WTC11 (cell line): ENCODE measurements around the gene SPDL1.

Source experiments
- ATF1 ChIP-seq: sonication (generic); formaldehyde crosslinking; IDR thresholded peaks from 2 replicates; pipeline ENCODE4 v1.8.1; 2023; ENCODE audit warnings: mild to moderate bottlenecking, moderate library complexity, missing genetic modification reagents
- CREB1 ChIP-seq: sonication (generic); formaldehyde crosslinking; IDR thresholded peaks from 2 replicates; pipeline ENCODE4 v1.8.0; 2023; ENCODE audit warnings: mild to moderate bottlenecking, missing genetic modification reagents
- NFE2L1 ChIP-seq: sonication (generic); formaldehyde crosslinking; IDR thresholded peaks from 2 replicates; pipeline ENCODE4 v1.8.1; 2023; ENCODE audit warnings: missing genetic modification reagents
- NFYB ChIP-seq: sonication (generic); formaldehyde crosslinking; conservative IDR thresholded peaks from 2 replicates; pipeline ENCODE4 v1.8.0; 2022; ENCODE audit warnings: low read depth, missing genetic modification reagents
- SMAD4 ChIP-seq: sonication (generic); formaldehyde crosslinking; IDR thresholded peaks from 2 replicates; pipeline ENCODE4 v1.8.0; 2022; ENCODE audit warnings: mild to moderate bottlenecking, missing genetic modification reagents
- SP1 ChIP-seq: sonication (generic); formaldehyde crosslinking; conservative IDR thresholded peaks from 2 replicates; pipeline ENCODE4 v1.8.1; 2022; ENCODE audit warnings: missing genetic modification reagents
- TCF7 ChIP-seq: sonication (generic); formaldehyde crosslinking; IDR thresholded peaks from 2 replicates; pipeline ENCODE4 v1.8.0; 2022; ENCODE audit warnings: mild to moderate bottlenecking, low read depth, missing genetic modification reagents, moderate library complexity
- TP53 ChIP-seq: sonication (generic); formaldehyde crosslinking; IDR thresholded peaks from 2 replicates; pipeline ENCODE4 v1.8.1; 2023; ENCODE audit warnings: mild to moderate bottlenecking, missing genetic modification reagents
- ZNF232 ChIP-seq: sonication (generic); formaldehyde crosslinking; IDR thresholded peaks from 2 replicates; pipeline ENCODE4 v1.8.0; 2022; ENCODE audit warnings: mild to moderate bottlenecking, missing genetic modification reagents
- TF ChIP-seq, protein P1 (sequence below): fragments of 200-600 bp; IDR thresholded peaks from 2 replicates; pipeline ENCODE4 v1.8.0; 2022; ENCODE audit warnings: antibody characterized with exemption
- TF ChIP-seq, protein P2 (sequence below): sonication (generic); formaldehyde crosslinking; IDR thresholded peaks from 2 replicates; pipeline ENCODE4 v1.8.1; 2022; ENCODE audit warnings: low read depth, missing genetic modification reagents, borderline replicate concordance
- TF ChIP-seq, protein P3 (sequence below): sonication (generic); formaldehyde crosslinking; IDR thresholded peaks from 2 replicates; pipeline ENCODE4 v1.8.0; 2022; ENCODE audit warnings: mild to moderate bottlenecking, missing genetic modification reagents
- TF ChIP-seq, protein P4 (sequence below): sonication (generic); formaldehyde crosslinking; conservative IDR thresholded peaks from 2 replicates; pipeline ENCODE4 v1.8.1; 2022; ENCODE audit warnings: mild to moderate bottlenecking, missing genetic modification reagents
- TF ChIP-seq, protein P5 (sequence below): sonication (generic); formaldehyde crosslinking; IDR thresholded peaks from 2 replicates; pipeline ENCODE4 v1.8.1; 2022; ENCODE audit warnings: low read depth, mild to moderate bottlenecking, moderate library complexity, missing genetic modification reagents, borderline replicate concordance

DNA sequence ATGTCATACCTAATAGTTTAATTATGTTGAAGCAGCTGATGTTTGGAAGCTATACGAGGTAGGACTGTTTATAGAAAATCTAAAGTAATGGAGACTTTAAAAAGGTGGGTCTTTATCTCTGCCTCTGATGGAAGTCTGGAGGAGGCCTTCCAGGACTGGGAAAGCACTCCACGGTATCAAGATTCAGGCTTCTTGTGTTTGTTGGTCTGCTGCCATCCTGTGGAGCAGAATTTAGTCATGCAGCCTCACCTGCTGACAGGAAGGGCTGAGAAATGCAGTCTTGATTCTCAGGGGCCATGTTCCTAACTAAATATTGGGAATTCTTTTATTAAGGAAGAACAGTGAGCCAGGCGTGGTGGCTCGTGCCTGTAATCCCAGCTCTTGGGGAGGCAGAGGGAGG, 15.9 kb downstream of the SPDL1 start:
- TF ChIP-seq, protein P1, sequence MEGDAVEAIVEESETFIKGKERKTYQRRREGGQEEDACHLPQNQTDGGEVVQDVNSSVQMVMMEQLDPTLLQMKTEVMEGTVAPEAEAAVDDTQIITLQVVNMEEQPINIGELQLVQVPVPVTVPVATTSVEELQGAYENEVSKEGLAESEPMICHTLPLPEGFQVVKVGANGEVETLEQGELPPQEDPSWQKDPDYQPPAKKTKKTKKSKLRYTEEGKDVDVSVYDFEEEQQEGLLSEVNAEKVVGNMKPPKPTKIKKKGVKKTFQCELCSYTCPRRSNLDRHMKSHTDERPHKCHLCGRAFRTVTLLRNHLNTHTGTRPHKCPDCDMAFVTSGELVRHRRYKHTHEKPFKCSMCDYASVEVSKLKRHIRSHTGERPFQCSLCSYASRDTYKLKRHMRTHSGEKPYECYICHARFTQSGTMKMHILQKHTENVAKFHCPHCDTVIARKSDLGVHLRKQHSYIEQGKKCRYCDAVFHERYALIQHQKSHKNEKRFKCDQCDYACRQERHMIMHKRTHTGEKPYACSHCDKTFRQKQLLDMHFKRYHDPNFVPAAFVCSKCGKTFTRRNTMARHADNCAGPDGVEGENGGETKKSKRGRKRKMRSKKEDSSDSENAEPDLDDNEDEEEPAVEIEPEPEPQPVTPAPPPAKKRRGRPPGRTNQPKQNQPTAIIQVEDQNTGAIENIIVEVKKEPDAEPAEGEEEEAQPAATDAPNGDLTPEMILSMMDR = no peak
- no peak for TF ChIP-seq TP53
- TF ChIP-seq NFYB = no peak
- no peak for TF ChIP-seq CREB1 (CRISPR knock-in tag)
- TF ChIP-seq SP1 = no peak
- no peak for TF ChIP-seq ZNF232 (CRISPR knock-in tag)
- no peak for TF ChIP-seq ATF1 (CRISPR knock-in tag)
- TF ChIP-seq NFE2L1 (CRISPR knock-in tag) = no peak
- TF ChIP-seq, protein P2, sequence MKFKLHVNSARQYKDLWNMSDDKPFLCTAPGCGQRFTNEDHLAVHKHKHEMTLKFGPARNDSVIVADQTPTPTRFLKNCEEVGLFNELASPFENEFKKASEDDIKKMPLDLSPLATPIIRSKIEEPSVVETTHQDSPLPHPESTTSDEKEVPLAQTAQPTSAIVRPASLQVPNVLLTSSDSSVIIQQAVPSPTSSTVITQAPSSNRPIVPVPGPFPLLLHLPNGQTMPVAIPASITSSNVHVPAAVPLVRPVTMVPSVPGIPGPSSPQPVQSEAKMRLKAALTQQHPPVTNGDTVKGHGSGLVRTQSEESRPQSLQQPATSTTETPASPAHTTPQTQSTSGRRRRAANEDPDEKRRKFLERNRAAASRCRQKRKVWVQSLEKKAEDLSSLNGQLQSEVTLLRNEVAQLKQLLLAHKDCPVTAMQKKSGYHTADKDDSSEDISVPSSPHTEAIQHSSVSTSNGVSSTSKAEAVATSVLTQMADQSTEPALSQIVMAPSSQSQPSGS (CRISPR knock-in tag) = no peak
- TF ChIP-seq, protein P3, sequence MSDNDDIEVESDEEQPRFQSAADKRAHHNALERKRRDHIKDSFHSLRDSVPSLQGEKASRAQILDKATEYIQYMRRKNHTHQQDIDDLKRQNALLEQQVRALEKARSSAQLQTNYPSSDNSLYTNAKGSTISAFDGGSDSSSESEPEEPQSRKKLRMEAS (CRISPR knock-in tag) = no peak
- TF ChIP-seq, protein P4, sequence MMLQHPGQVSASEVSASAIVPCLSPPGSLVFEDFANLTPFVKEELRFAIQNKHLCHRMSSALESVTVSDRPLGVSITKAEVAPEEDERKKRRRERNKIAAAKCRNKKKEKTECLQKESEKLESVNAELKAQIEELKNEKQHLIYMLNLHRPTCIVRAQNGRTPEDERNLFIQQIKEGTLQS = no peak
- TF ChIP-seq, protein P5, sequence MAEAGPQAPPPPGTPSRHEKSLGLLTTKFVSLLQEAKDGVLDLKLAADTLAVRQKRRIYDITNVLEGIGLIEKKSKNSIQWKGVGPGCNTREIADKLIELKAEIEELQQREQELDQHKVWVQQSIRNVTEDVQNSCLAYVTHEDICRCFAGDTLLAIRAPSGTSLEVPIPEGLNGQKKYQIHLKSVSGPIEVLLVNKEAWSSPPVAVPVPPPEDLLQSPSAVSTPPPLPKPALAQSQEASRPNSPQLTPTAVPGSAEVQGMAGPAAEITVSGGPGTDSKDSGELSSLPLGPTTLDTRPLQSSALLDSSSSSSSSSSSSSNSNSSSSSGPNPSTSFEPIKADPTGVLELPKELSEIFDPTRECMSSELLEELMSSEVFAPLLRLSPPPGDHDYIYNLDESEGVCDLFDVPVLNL (CRISPR knock-in tag) = no peak
- no peak for TF ChIP-seq SMAD4 (CRISPR knock-in tag)
- no peak for TF ChIP-seq TCF7 (CRISPR knock-in tag)
